SKM-1 treated with dmso at 0.1 percent for 144 hours (cell line): ENCODE data around the gene TYK2.

Source experiments
- DNase-seq: peaks from one replicate; lab custom pipeline; 2025; ENCODE audit not compliant: unreplicated experiment; lab: John Stamatoyannopoulos, UW

The TYK2 gene

DNA sequence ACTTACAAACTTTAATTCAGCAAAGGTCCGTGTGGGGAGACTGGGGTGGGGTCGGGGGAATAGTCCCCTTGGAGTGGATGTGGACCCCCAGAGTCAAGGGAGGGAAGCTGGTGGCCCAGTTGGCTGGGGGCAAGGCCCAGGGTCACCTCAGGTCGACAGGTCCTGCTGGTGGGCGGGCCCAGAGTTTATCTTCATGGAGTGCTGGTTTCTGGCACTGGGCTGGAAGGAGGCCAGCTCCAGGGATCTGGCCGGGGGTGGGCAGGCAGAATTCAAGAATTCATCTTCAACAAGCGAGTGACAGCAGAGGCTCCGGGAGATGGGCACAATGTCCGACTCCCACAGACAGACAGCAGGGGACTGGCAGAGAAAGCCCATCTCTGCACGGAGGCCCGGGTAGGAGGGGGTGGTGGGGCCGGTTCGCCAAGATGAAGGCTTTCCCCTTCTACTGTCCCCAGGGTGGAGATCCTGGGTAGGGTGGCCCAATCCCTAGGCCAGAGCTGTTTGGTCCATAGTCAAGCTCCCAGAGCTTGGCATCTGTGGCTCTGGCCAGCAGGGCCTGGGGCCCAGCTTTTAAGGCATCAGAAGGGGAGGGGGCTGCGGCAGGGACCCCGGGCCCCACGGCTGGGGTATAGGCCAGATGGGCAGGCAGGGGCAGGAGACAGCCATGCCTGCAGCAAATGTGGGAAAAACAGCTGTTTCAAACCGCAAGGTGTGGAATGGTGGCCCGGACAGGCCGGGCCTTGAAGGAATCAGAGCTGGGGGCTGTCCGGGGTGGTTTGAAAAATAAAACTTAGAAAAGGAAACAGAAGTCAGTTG is 63.9 kb downstream of the TYK2 start:
- no peak for DNase-seq

DNA sequence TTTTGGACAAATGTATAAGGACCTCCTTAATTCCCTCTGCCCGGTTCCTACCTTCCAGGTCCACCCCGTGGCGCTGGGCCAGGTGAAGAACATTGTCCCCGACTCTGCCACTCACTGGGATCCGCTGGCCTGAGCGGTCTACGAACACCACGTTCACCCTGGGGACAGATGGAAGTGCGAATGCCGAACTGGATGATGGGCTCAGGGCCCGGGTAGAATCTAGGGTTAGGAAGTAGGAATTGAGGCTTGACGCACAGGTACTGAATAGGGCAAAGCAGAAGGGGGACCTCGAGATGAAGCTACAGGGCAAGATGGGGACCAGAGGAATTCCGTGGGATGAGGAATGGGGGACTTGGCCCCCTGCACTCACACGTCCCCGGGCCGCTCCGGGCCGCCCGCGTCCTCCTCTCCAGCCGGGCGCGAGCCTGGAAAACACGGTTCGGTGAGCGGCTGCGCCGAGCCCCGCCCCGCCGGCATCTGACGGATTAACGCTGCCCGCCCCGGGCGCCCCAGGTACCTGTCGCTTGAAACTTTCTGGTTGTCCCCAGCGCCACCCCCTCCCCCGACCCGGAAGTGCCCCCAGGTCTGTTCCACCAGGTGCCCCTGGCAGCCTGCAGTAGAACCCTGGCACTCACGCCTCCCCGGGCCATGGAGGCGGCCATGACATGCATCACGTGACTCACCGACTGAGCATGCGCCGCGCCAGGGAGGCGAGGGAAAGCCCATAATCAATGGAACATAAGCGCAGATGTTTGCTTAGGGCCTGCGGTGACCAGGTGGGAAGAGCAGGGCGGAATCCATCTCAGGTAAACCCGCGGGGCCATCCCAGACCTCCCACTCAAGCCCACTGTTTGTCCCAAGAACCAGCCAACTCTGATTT is 64.8 kb downstream of the TYK2 start, which contains the start of gene FDX2:
TSS of gene FDX2 (minus strand) at position 681 of the 880 bp plus-strand sequence. CDS start at position 662, 19 bp downstream.
- DNase-seq: peak; percentile 49

DNA sequence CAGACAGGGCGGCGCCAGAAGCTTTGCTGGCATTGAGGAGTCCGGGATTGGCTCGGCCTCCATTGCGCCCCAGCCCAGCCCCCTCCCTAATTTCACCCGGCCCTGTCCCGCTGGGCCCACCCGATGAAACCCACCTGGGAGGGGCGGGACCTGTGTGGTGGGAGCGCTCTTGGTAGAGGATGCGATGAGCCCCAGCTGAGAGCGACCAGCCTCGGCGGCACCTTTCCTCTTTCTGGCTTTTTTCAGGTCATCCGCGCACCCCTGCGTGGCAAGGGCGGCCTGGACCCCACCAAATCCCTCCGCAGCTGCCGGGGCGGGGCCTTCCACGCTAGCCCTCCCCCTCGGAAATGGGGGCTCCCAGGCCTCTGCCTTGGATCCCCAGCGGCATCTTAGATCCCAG is 70.9 kb downstream of the TYK2 start, which contains the start of gene ZGLP1:
TSS of gene ZGLP1 (minus strand) at position 393 of the 400 bp plus-strand sequence.
- no peak for DNase-seq

DNA sequence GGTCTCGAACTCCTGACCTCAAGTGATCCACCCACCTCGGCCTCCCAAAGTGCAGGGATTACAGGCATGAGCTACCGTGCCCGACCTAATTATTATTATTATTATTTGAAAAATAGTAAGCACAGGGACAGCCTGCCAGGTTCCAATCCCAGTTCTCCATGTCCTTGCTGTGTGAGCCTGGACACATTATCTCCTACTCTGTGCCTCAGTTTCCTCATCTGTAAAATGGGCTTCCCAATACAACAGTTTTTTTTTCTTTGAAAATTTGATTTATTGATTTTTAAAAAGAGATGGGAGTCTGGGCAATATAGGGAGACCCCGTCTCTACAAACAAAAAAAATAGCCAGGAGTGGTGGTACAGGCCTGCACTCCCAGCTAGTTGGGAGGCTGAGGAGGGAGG is 74.0 kb downstream of the TYK2 start:
- no peak for DNase-seq

DNA sequence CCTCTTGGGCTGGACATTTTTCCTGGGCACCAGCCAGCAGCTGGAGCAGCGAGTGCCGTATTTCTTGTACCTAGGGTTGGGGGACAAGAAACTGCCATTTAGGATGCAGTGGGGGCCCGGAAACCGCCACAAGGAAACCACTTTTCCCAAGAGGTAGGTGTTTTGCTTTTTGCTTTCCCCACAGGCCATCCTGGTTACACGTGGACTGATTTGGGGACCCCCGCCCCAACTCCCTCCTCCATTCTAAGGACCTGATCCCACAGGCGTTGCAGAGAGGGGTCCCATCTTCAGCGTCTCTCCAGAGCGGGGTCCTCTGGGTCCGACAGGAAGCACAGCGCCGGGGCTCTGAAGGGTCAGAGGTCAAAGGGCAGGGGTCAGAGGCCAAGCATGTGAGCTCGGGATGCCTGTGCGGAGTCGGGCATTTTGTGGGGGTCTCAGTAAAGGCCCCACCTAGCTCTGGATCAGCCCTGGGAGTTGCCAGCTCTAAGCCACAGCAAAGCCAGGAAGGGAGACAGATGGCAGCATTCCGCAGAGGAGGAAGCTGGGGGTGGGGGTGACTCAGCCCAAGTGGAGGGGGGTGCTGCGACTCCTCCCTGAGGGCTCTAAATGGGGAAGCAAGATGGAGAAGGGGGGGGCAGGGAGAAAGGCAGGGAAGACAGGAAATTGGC is 75.1 kb downstream of the TYK2 start:
- peak; percentile 52 for DNase-seq
